ENCODE measurements around the gene LIPT2. TPM values are rescaled to one million over a fixed set of nuclear protein-coding genes. Genes with fewer than 3 reads are reported as not detected.

LIPT2 gene
- total and polyA plus RNA-seq, 2 of the 4 experiments (the other 2 are of a cell fraction), result 1.7 to 2.9 TPM

DNA sequence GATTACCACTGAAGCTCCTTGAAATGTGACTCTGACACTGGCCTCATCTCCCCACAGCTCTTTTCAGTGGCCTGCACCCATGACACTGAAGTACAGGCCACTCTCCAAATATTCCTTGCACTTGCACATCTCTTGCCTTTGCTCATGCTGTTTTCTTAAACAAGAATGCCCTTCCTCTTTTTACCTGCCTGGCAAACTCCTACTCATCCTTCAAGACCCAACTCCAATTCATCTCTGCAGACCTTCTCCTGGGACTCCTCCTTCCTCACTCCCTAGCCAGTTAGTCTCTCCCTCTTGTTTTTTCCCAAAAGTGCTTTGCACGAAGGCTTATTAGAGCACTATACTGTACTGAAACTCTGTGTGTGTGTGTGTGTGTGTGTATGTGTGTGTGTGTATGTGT, 28.8 kb downstream of the LIPT2 start:
- in situ Hi-C loops (cut with MboI; ENCODE audit: low sequenced_read_pairs), result no loop called here

More for the DNA sequence above, 28.8 kb downstream of the LIPT2 start:
- H2AK9ac ChIP-seq (replicated peaks; ENCODE audit: low read depth, low read length, poor library complexity), result no peak overlapping the region
- DNase-seq (no peak), ATAC-seq (ENCODE audit: low read depth) (no peak)
- H3K4me2 ChIP-seq (ENCODE audit: low read depth, low read length), result no peak overlapping the region
- H3K4me3 ChIP-seq (ENCODE audit: insufficient read depth, low read depth, low read length), result no peak overlapping the region
- no peak overlapping the region for H2BK15ac ChIP-seq (ENCODE audit: low read depth, low read length)
- H3K4me1 ChIP-seq (ENCODE audit: control insufficient read depth, insufficient read depth, low read length), result peaks cover 4% of the 10 kb centered on the region; the same call in 1 of the 2 replicates
- dilution Hi-C loops (cut with HindIII; ENCODE audit: low sequenced_read_pairs, unreplicated experiment) (no loop called here), intact Hi-C loops (cut with micrococcal nuclease) (no loop called here)
- H3K23ac ChIP-seq (ENCODE audit: low read depth, low read length), result no peak overlapping the region
- BruUV-seq (replicated peaks), result no TSS peak
- H3K9me1 ChIP-seq (ENCODE audit: insufficient read depth, low read length), result peaks cover 3% of the 10 kb centered on the region; the same call in 1 of the 2 replicates
- H3K36me3 ChIP-seq (ENCODE audit: control insufficient read depth, insufficient read depth, low read length), result no peaks in the 10 kb centered on the region
- ChIA-PET POLR2A (ENCODE audit: unreplicated experiment) (no interaction called here), CTCF (no interaction called here)
- no peak overlapping the region for H2BK20ac ChIP-seq (ENCODE audit: low read depth, low read length)
- no peak overlapping the region for H4K91ac ChIP-seq (ENCODE audit: insufficient read depth, low read depth, low read length)
- H3K79me1 ChIP-seq (ENCODE audit: low read depth in 1 of 2, low read length in 2 of 2), result no peaks in the 10 kb centered on the region
- no peak overlapping the region for H2BK5ac ChIP-seq (ENCODE audit: low read depth, low read length, poor library complexity, severe bottlenecking)
- no CpG with 5 or more reads among the region's 1 CpG for WGBS, 2 experiments (ENCODE audit: extremely low coverage in 2 of 2, insufficient read length in 1 of 2)
- no peaks in the 10 kb centered on the region for H4K20me1 ChIP-seq (ENCODE audit: insufficient read depth, low read length)
- no peak overlapping the region for H2AK5ac ChIP-seq (ENCODE audit: low read depth, low read length)
- no peak overlapping the region for H3K56ac ChIP-seq (ENCODE audit: extremely low read depth, insufficient read depth, low read length)
- no peak overlapping the region for H4K5ac ChIP-seq (ENCODE audit: low read depth, low read length)
- H3K27ac ChIP-seq (ENCODE audit: insufficient read depth, low read length), result no peak overlapping the region
- no peak overlapping the region for H4K8ac ChIP-seq (ENCODE audit: low read depth in 2 of 2, low read length in 2 of 2)
- no peaks in the 10 kb centered on the region for H3K9me3 ChIP-seq (ENCODE audit: control insufficient read depth, insufficient read depth, low read length)
- H3K4ac ChIP-seq (ENCODE audit: low read depth, low read length), result no peak overlapping the region
- no peak overlapping the region for H3K18ac ChIP-seq (ENCODE audit: low read depth, low read length)
- no peak overlapping the region for H2AFZ ChIP-seq (replicated peaks; ENCODE audit: low read length, poor library complexity)
- H3K14ac ChIP-seq (replicated peaks; ENCODE audit: low read depth, low read length), result no peak overlapping the region
- no peak overlapping the region for H2BK120ac ChIP-seq (ENCODE audit: low read depth, low read length)
- TF ChIP-seq, protein P1, sequence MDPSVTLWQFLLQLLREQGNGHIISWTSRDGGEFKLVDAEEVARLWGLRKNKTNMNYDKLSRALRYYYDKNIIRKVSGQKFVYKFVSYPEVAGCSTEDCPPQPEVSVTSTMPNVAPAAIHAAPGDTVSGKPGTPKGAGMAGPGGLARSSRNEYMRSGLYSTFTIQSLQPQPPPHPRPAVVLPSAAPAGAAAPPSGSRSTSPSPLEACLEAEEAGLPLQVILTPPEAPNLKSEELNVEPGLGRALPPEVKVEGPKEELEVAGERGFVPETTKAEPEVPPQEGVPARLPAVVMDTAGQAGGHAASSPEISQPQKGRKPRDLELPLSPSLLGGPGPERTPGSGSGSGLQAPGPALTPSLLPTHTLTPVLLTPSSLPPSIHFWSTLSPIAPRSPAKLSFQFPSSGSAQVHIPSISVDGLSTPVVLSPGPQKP (IDR thresholded peaks at IDR 0.05; ENCODE audit: borderline replicate concordance, low read depth, low read length), result no peak
- TF ChIP-seq FOS (IDR thresholded peaks at IDR 0.05; ENCODE audit: low read depth, low read length), result no peak
- TF ChIP-seq RFX5 (IDR thresholded peaks at IDR 0.05; ENCODE audit: low read depth, low read length), result no peak
- no peak for TF ChIP-seq RAD21 (IDR thresholded peaks at IDR 0.05; ENCODE audit: low read length)
- no peak for TF ChIP-seq CHD1 (IDR thresholded peaks at IDR 0.05; ENCODE audit: low read depth, low read length)
- no peak for TF ChIP-seq BHLHE40 (IDR thresholded peaks at IDR 0.05; ENCODE audit: low read depth, low read length)
- TF ChIP-seq MAZ (IDR thresholded peaks at IDR 0.05; ENCODE audit: borderline replicate concordance, low read depth, low read length), result no peak
- TF ChIP-seq RCOR1 (IDR thresholded peaks at IDR 0.05; ENCODE audit: insufficient replicate concordance, low read length), result no peak
- no peak for TF ChIP-seq CEBPB (IDR thresholded peaks at IDR 0.05; ENCODE audit: low read depth, low read length)
- no peak for TF ChIP-seq MXI1 (IDR thresholded peaks at IDR 0.05; ENCODE audit: borderline replicate concordance, low read depth, low read length)
- TF ChIP-seq MAFK (IDR thresholded peaks at IDR 0.05; ENCODE audit: low read depth, low read length), result no peak
- no peak for TF ChIP-seq SMC3 (IDR thresholded peaks at IDR 0.05; ENCODE audit: low read depth, low read length)
- TF ChIP-seq NFE2L2 (IDR thresholded peaks at IDR 0.05; ENCODE audit: low read depth, low read length), result no peak
- TF ChIP-seq, protein P2, sequence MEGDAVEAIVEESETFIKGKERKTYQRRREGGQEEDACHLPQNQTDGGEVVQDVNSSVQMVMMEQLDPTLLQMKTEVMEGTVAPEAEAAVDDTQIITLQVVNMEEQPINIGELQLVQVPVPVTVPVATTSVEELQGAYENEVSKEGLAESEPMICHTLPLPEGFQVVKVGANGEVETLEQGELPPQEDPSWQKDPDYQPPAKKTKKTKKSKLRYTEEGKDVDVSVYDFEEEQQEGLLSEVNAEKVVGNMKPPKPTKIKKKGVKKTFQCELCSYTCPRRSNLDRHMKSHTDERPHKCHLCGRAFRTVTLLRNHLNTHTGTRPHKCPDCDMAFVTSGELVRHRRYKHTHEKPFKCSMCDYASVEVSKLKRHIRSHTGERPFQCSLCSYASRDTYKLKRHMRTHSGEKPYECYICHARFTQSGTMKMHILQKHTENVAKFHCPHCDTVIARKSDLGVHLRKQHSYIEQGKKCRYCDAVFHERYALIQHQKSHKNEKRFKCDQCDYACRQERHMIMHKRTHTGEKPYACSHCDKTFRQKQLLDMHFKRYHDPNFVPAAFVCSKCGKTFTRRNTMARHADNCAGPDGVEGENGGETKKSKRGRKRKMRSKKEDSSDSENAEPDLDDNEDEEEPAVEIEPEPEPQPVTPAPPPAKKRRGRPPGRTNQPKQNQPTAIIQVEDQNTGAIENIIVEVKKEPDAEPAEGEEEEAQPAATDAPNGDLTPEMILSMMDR (conservative IDR thresholded peaks at IDR 0.05; ENCODE audit: low read depth, low read length), result no peak
- TF ChIP-seq, protein P3, sequence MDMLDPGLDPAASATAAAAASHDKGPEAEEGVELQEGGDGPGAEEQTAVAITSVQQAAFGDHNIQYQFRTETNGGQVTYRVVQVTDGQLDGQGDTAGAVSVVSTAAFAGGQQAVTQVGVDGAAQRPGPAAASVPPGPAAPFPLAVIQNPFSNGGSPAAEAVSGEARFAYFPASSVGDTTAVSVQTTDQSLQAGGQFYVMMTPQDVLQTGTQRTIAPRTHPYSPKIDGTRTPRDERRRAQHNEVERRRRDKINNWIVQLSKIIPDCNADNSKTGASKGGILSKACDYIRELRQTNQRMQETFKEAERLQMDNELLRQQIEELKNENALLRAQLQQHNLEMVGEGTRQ (IDR thresholded peaks at IDR 0.05; ENCODE audit: low read depth, low read length), result no peak
- TF ChIP-seq POLR2A (IDR thresholded peaks at IDR 0.05; ENCODE audit: low read depth, low read length), result no peak
- H3K27me3 ChIP-seq (ENCODE audit: control insufficient read depth, insufficient read depth, low read length), result peaks cover 55% of the 10 kb centered on the region
- H3K9ac ChIP-seq (ENCODE audit: low read depth, low read length), result no peak overlapping the region

Data from IMR-90 (cell line).